Measurements from ENCODE around the gene SYVN1.
A peak's percentile ranks its signal among the peaks of the same experiment; 100 is the strongest.

Gene SYVN1

GRCh38 chr11:65087216-65087615 is 47.1 kb downstream of the SYVN1 start:
- in situ Hi-C loops (cut with HindIII; ENCODE audit: low sequenced_read_pairs), result no loop called here
- DNase-seq (ENCODE audit: low read depth), result no peak
- no peak overlapping the region for H3K4me3 ChIP-seq (ENCODE audit: low read depth, low read length)
- TF ChIP-seq CTCF (IDR thresholded peaks at IDR 0.05; ENCODE audit: low read depth, low read length, missing control alignments), result no peak

- no peak overlapping the region for H3K4me3 ChIP-seq (ENCODE audit: low read depth, low read length)
- in situ Hi-C loops (cut with HindIII; ENCODE audit: low sequenced_read_pairs), result no loop called here
- no peak for DNase-seq (ENCODE audit: low read depth)
- TF ChIP-seq CTCF (IDR thresholded peaks at IDR 0.05; ENCODE audit: low read depth, low read length, missing control alignments), result no peak
Measured at GRCh38 chr11:65086809-65087208, 47.5 kb downstream of the SYVN1 start.

- in situ Hi-C loops (cut with HindIII; ENCODE audit: low sequenced_read_pairs), result no loop called here
- DNase-seq (ENCODE audit: low read depth), result no peak
- TF ChIP-seq CTCF (IDR thresholded peaks at IDR 0.05; ENCODE audit: low read depth, low read length, missing control alignments), result no peak
- H3K4me3 ChIP-seq (ENCODE audit: low read depth, low read length), result no peak overlapping the region
Measured at GRCh38 chr11:65085446-65085845, 48.9 kb downstream of the SYVN1 start.

- in situ Hi-C loops (cut with HindIII; ENCODE audit: low sequenced_read_pairs), result no loop called here
- DNase-seq (ENCODE audit: low read depth), result no peak
- no peak for TF ChIP-seq CTCF (IDR thresholded peaks at IDR 0.05; ENCODE audit: low read depth, low read length, missing control alignments)
- peak overlapping the region; percentile 71 for H3K4me3 ChIP-seq (ENCODE audit: low read depth, low read length)
Measured at GRCh38 chr11:65084598-65085375, 49.5 kb downstream of the SYVN1 start.

GRCh38 chr11:65083834-65084597 is 50.3 kb downstream of the SYVN1 start, which contains the start of the genes CDCA5 and ZFPL1:
Gene CDCA5, minus strand, starts transcription at chr11:65084040. Its CDS starts 62 bp downstream, at chr11:65083978.
Gene ZFPL1, plus strand, starts transcription at chr11:65084222. Its CDS starts 477 bp downstream, at chr11:65084699.
- no peak for TF ChIP-seq CTCF (IDR thresholded peaks at IDR 0.05; ENCODE audit: low read depth, low read length, missing control alignments)
- H3K4me3 ChIP-seq (ENCODE audit: low read depth, low read length), result peak within 1 kb of the TSS; percentile 71
- DNase-seq (ENCODE audit: low read depth), result peak; percentile 88
- in situ Hi-C loops (cut with HindIII; ENCODE audit: low sequenced_read_pairs), result no loop called here

GRCh38 chr11:65083134-65083833 is 51.0 kb downstream of the SYVN1 start:
- peak overlapping the region; percentile 71 for H3K4me3 ChIP-seq (ENCODE audit: low read depth, low read length)
- DNase-seq (ENCODE audit: low read depth), result no peak
- no peak for TF ChIP-seq CTCF (IDR thresholded peaks at IDR 0.05; ENCODE audit: low read depth, low read length, missing control alignments)
- in situ Hi-C loops (cut with HindIII; ENCODE audit: low sequenced_read_pairs), result no loop called here
